Measurements from ENCODE around the gene RHD.
"Not testable (repeated sequence)": the region's sequence is repeated elsewhere in the genome, so short reads cannot be mapped to it uniquely, and the experiment has no call there.

RHD gene

DNA sequence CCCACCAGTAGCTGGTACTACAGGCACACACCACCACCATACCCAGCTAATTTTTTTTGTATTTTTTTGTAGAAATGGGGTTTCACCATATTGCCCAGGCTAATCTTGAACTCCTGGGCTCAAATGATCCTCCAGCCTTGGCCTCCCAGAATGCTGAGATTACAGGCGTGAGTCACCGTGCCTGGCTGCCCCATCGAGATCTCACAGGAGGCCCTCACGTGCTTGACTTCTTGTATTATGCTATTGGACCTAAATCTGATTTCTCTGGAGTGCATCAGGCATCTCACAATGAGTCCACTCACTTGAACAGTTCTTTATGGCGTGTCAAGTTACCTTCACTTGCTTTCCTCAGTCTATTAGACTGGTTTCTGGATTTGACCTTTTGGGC is 15.7 kb upstream of the RHD start:
- FAIRE-seq (no peak), DNase-seq (ENCODE audit: low spot score) (no peak)

- FAIRE-seq = no peak
- no peak for DNase-seq (ENCODE audit: low spot score)
Observed at GRCh38 chr1:25257196-25257595, 15.1 kb upstream of the RHD start.

- FAIRE-seq; DNase-seq (ENCODE audit: low spot score): not testable (repeated sequence)
Observed at GRCh38 chr1:25259813-25260212, 12.5 kb upstream of the RHD start.

GRCh38 chr1:25260336-25260735 is 12.0 kb upstream of the RHD start:
- not testable (repeated sequence) for FAIRE-seq; DNase-seq (ENCODE audit: low spot score)

DNA sequence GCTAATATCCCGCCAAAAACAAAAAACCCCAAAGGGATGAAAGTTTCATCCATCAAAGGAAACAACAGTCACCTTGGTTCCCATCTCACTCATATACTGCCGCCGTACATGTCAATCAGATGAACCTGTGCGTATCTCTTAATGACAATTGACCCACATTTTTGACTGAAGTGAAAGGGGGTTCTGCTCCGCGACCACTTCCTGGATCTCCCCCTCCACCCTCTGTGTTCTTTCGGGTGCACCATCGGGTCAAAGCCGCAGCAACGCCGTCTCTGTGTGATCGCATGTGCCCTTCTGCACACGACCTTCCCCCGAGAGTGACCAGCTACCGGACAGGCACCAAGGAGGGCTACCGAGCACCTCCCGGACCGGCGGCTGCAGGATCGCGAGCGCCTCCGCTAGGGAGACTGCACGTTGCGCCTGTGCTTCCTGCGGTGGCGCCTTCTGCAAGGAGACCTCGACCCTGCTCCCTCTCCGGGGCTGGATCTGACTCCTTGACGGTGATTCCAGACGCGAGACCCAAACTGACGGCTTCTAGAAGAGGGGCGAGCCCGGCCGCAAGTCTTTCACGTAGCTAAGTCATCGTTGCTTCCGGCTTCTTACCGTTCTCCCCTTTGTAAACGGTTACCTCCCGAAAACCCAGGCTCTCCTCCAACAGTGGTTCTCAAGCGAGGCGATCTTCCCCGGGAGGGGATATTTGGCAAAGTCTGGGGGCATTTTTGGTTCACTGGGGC is 5.6 kb upstream of the RHD start:
- not testable (repeated sequence) for DNase-seq (ENCODE audit: low spot score); FAIRE-seq

GRCh38 chr1:25267288-25268142 is 4.8 kb upstream of the RHD start:
- DNase-seq (ENCODE audit: low spot score) (peak; percentile 71), FAIRE-seq (peak; percentile 81)

DNA sequence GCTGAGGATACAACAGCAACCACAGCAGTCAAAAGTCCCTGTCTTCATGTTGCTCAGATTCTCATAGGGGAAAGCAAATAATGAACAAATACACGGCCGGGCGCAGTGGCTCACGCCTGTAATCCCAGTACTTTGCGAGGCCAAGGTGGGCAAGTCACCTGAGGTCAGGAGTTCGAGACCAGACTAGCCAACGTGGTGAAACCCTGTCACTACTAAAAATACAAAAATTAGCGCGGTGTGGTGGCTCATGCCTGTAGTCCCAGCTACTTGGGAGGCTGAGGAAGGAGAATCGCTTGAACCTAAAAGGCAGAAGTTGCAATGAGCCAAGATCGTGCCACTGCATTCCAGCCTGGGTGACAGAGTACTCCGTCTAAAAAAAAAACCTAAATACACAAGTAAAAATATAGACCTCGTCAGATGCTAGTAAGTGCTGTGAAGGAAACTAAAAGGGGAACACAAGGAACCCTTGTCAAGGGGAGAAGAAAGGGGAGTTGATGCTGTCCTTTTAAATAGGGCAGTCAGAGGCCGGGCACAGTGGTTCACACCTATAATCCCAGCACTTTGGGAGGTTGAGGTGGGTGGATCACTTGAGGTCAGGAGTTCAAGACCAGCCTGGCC is 4.1 kb upstream of the RHD start:
- FAIRE-seq; DNase-seq (ENCODE audit: low spot score): not testable (repeated sequence)

- FAIRE-seq = peak; percentile 22
- DNase-seq (ENCODE audit: low spot score) = not testable (repeated sequence)
Observed at GRCh38 chr1:25275648-25276047, 3.3 kb downstream of the RHD start.

- FAIRE-seq; DNase-seq (ENCODE audit: low spot score): not testable (repeated sequence)
Observed at GRCh38 chr1:25277295-25277694, 5.0 kb downstream of the RHD start.

GRCh38 chr1:25278358-25278757 is 6.0 kb downstream of the RHD start:
- not testable (repeated sequence) for FAIRE-seq

GRCh38 chr1:25278790-25279189 is 6.5 kb downstream of the RHD start:
- not testable (repeated sequence) for FAIRE-seq; DNase-seq (ENCODE audit: low spot score)

More at GRCh38 chr1:25278358-25278757, 6.0 kb downstream of the RHD start:
- not testable (repeated sequence) for DNase-seq (ENCODE audit: low spot score)

DNA sequence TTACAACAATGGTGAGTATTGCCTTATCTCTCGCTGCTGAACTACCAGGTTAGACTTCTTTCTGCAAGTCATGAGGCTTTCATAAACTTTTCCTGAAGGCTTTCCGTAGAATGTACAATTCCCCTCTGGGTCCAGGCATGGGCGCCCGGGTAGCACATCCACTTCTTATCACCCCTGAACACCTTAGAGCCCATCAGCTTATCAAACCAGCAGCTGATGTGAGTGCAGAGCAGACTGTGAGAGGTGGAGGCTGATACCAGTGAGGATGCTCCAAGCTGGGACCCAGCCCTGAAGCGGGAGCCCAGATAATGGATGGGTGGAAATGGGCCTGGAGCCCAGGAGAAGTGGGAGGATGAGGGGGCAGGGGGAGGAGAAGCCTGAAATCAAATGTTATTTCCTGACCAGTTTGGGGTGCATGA is 7.4 kb downstream of the RHD start:
- not testable (repeated sequence) for FAIRE-seq; DNase-seq (ENCODE audit: low spot score)

DNA sequence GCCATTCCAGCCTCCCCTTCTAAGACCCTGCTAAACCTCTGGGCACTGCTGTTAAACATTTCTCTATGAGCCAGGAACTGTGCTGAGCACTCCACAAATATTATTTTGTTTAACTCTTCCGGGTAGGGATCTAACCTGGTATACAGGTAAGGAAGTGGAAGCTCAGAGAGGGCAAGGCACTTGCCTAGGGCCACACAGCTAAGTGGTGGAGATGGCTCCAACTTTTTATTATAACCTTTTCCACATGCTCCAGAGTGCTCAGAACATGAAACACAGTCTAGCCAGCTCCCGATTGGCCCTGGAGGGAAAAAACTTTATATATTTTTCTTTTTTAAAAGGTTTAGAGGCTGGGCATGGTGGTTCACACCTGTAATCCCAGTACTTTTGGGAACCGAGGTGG is 13.6 kb downstream of the RHD start:
- not testable (repeated sequence) for FAIRE-seq; DNase-seq (ENCODE audit: low spot score)

DNA sequence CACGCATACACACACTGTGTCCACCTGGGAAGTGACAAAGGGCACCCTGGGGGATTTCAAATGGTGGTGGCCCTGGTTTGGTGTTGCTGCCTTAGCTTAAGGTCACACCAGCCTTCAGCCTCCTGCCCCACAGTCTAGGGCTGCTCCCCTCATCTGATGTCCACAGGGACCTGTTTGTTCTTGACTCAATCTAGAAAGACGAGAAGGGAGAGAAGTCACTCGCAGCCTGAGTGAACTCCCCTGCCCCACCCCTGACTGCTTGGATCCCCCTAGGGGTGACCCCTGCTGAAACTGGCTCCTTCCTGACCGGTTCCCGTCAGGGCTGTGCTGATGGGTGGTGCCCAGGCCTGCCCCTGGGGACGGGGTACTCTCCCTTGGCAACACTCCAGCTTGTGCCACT is 14.9 kb downstream of the RHD start:
- DNase-seq (ENCODE audit: low spot score); FAIRE-seq: not testable (repeated sequence)

DNA sequence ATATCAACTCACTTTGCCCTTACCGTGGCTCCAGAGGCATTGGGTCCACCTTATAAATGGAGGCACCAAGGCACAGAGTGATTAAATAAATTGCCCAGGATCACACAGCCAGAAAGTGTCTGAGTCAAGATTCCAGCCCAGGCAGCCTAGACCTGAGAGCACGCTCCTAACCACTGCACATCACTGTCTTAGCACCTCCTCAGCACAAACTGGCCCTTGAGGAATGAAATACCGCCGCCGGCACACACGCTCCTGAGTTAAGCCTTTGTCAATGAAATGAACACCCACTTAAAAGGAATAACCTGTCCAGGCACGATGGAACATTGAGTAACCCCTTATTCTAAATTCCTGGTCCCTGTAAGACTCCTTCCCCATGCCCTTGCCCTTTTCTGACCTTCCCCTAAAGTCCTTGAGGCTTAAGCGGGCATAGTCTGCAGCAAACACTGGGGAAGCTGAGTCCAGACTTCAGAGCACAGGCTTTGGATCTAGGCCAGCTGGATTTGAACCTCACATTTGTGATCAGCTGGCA is 16.3 kb downstream of the RHD start:
- not testable (repeated sequence) for FAIRE-seq; DNase-seq (ENCODE audit: low spot score)

DNA sequence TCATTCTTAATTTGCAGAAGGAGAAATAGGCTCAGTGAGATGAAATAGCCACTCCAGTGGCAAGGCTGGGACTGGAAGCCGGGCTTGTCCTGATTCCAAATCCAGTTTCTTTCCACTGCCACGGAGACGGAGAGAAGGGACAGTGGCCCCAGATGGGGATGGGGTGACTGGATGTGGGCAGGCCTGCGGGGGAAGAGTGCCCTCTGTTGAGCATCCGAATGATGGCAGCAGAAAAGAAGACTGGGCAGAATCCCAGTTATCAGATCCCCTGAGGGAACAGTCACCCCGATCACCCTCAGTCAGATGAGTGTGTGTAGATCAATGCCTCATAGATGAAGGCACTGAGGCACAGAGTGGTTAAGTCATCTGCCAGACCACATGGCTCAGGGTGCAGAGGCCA is 17.7 kb downstream of the RHD start:
- not testable (repeated sequence) for DNase-seq (ENCODE audit: low spot score); FAIRE-seq

DNA sequence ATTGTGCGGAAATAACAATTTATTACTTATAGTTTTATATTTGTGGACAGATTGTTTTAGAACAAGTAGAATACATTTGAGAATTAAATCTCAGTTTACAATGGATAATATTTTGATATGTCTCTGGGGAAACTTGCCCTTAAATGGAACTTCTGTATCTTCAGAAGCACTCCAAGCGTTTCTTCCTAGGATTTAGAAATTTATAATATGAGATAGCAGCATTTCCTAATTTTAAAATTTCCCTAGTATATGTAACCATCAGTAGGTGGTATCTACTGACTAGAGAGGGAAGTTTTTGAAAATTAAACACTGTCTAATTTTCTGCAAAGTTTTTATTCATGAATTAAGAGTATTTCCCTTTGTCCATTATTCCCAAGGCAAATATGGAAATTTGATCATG is 21.1 kb downstream of the RHD start:
- not testable (repeated sequence) for DNase-seq (ENCODE audit: low spot score); FAIRE-seq

GRCh38 chr1:25294889-25295826 is 22.8 kb downstream of the RHD start:
- not testable (repeated sequence) for DNase-seq (ENCODE audit: low spot score); FAIRE-seq

DNA sequence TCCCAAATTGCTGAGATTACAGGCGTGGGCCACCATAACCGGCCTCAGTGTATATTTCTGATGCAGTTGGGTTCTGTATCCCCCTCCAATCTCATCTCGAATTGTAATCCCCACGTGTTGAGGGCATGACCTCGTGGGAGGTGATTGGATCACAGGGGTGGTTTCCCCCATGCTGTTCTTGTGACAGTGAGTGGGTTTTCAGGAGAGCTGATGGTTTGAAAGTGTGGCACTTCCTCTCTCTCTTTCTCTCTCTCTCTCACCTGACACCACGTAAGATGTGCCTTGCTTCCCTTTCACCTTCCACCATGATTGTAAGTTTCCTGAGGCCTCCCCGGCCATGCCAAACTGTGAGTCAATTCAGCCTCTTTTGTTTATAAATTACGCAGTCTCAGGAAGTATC is 24.2 kb downstream of the RHD start:
- not testable (repeated sequence) for FAIRE-seq; DNase-seq (ENCODE audit: low spot score)

- FAIRE-seq; DNase-seq (ENCODE audit: low spot score): not testable (repeated sequence)
Observed at GRCh38 chr1:25300729-25301128, 28.4 kb downstream of the RHD start.
